NCI-H1417 (cell line): Measurements from ENCODE around the gene VCAN.
"Not testable (repeated sequence)": the region's sequence is repeated elsewhere in the genome, so short reads cannot be mapped to it uniquely, and the experiment has no call there.

Experiments used
- DNase-seq, 3 experiments: peaks; one replicate each; lab custom pipeline; 2025; lab: John Stamatoyannopoulos, UW

VCAN gene

GRCh38 chr5:83471405-83472212 is at the start of gene VCAN:
Gene VCAN (plus strand): TSS chr5:83471744. CDS start chr5:83483519, 11,775 bp downstream.
- DNase-seq, result peak in 2 of 3 experiments; percentile 62 to 77

DNA sequence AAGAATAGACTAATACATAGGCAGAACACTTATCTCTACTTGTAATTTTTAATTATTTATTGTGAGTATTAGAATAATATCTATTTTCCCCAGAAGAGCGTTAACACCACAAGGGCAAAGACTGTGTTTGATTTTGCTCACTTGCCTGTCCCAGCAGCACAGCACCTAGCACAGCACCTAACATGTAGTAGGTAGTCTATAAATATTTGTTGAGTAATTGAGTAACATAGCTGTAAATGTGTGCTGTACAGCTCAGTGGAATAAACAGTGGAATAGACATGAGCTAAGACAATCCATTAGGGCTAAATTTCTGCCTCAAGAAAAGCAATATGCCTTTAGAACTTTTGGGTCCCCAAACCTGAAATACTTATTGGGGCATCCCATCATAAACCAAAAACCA is 49.3 kb upstream of the VCAN start:
- no peak for DNase-seq

DNA sequence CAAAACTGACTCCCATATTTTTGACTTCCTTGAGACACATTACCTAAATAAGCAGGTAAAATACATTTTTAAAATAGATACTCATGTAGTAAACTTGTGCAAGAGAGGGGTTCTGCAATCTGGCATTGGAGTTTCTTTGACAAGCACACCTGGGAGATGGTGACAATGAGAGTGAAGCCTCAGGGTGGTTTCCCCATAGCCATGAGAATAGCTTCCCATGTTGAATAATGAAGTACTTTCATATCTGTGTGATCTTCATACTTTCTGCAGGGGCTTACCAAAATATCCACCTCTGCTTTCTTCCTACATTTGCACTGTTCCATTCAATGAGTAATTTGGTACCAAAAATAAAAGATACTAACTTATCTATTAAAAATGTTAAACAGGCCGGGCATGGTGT is 44.7 kb upstream of the VCAN start:
- no peak for DNase-seq

DNA sequence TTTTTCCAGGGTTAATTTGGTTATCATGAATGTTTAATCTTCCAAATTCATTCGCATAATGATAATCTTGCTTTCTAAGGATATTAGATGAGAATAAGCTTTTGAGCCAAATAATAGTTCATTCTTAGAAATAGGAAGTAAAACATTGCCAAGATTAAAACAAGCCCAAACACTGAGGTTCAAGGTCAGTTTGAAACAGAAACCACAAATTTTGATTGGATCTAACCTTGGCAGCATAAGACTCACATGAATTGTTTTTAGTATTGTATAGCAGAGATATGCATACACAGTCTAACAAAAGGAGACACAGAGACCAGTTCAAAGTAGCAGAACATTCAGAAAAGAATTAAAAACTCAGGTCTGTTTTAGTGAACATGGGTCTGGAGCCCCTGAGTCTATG is 43.4 kb upstream of the VCAN start:
- no peak for DNase-seq

- DNase-seq, result no peak
These were observed 42.7 kb upstream of the VCAN start for GRCh38 chr5:83428890-83429289.

DNA sequence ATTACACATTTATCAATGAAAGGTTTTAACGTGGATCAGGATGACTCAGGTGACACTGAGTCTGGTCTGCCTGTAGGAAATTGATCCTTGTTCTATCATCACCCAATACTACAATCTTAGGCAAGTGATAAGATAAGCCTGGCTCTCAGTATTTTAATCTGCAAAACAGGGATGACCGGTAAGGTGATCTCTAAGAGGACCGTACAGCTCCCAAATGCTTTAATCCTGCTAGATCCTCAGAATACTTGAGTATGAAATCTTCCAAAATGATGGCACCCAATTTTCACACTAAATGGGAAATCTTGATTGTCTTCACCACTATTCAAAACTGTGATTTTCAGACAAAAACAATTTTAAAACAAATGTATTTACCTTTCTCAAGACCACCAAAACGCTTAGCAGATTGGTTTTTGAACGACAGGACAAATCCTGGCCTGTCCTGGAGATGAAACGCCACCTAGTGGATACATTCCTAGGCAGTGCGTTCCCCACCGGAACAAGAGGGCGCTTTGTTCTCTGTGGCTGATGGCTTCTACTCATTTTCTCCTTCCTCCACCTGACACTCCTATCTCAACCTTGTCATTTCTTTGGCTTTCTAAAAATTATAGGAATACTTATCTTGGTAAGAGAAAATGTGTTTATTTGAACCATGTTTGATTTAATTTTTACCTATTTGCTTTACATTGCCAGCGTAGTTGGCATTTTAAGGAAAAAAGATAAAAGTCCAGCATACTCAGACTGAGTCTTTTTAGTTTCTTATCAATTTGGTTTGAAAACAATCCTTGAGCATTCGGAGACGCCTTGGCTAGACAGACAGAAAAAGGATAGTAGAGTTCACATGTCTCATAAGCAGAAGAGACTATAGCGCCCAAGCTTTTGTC is 41.2 kb upstream of the VCAN start:
- DNase-seq, result peak in 2 of 3 experiments; percentile 42 to 53

DNA sequence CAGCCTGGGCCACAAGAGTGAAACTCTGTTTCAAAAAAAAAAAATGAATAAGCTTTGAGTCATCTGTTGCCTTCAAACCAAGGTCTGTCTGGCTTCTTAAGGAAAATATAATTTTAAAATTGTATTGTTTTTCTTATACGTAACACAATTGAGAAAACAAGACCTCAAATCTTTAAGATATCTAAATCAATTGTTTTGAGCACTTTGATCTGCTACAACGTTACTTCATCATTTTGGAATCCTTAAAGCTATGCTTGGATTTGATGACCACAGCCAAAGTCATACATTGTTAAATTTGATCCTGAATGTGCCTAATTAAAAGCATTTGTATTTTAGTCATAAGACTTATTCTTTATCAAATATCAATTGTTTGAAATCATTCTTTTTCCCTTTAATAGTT is 37.7 kb upstream of the VCAN start:
- DNase-seq, result no peak

DNA sequence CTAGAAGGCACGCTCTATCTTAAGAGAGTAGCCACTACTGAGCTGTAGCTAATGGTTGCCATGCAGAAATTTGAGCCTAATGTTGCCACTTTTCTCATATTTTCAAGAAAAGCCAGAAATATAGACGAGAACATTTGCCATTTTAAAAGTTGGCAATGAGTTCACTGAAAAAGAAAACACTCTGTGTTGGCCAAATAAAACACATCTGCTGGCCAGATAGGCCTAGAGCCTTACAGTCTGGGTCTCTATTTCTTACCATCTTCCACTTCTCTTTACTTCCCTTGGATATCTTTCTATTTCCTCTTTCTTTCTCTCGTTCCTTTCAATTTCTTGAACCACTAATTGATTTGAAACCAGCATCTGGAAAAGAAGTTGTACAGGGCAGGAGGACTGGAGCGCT is 36.6 kb upstream of the VCAN start:
- no peak for DNase-seq

DNA sequence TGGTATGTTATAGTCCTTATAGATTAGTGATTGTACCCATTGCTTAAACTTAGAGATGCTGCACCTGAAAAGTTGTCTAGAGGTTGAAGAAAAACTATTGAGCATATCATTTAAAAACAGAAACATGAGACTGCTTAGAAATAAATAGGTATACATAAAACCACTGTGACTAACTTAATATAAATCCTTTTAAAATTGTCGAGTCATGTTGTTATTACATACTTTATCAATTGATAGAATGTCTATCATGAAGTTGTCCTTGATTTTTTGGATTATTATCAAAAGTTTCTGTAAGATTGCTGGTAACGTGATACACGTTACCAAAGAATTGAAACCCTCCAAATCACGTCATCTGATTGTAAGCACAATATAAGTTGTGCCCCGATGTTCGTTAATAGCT is 35.3 kb upstream of the VCAN start:
- no peak for DNase-seq

- DNase-seq, result not testable (repeated sequence)
These were observed 33.8 kb upstream of the VCAN start for GRCh38 chr5:83437697-83438096.

DNA sequence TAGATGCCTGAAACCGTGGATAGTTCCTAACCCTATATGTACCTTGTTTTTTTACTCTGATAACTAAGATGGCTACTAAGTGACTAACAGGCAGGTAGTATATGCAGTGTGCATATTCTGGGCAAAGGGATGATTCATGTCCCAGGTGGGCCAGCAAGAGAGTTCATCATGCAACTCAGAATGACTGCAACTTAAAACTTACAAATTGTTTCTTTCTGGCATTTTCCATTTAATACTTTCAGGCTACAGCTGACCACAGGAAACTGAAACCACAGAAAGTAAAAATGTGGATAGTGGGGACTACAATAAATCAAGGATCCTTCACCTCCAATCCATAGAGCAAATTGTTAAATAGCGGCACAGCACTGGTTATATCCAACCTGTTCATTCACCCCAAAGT is 30.7 kb upstream of the VCAN start:
- DNase-seq, result no peak

GRCh38 chr5:83441747-83442146 is 29.8 kb upstream of the VCAN start:
- DNase-seq, result no peak

DNA sequence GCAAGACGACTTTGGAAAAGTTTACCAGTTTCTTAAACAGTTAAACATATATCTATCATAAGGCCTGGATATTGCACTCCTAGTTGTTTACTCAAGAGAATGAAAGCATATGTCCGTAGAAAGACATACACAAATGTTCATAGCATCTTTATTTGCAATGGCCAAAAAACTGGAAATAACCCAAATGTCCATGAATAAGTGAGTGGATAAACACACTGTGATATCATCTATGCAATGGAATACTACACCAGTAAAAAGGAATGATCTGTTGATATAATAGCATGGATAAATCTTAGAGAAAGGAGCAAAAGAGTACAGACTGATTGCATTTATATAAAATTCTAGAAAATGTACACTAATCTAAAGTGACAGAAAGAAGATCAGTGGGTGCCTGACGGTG is 28.0 kb upstream of the VCAN start:
- DNase-seq, result no peak

DNA sequence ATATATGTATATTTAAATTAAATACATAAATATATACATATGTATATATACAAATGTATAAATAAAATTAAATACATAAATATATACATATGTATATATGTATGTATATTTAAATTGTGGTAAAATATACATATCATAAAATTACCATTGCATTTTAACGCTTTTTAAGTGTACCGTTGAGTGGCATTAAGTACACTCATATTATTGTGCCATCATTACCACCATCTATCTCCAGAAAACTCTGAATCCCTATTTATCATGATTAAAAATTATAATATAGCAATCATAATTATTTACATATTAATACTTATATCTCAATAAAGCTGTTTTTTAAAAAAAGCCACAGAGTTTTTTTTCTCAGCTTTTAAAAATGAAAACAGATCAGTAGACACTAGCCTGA is 27.1 kb upstream of the VCAN start:
- no peak for DNase-seq

GRCh38 chr5:83446253-83446947 is 25.1 kb upstream of the VCAN start:
- DNase-seq, result no peak

GRCh38 chr5:83447533-83447932 is 24.0 kb upstream of the VCAN start:
- no peak for DNase-seq

- DNase-seq, result no peak
These were observed 21.2 kb upstream of the VCAN start for GRCh38 chr5:83450183-83450966.

DNA sequence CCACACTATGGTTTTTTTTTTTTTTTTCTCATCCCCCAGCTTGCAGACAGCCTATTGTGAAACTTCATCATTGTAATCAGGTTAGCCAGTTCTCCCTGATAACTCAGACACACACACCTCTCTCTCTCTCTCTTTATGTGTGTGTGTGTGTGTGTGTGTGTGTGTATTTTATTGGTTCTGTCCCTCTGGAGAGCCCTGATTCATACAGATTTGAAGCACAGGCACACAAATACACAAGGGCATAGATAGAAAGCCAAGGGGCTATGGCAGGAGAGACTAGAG is 20.6 kb upstream of the VCAN start:
- DNase-seq, result no peak

DNA sequence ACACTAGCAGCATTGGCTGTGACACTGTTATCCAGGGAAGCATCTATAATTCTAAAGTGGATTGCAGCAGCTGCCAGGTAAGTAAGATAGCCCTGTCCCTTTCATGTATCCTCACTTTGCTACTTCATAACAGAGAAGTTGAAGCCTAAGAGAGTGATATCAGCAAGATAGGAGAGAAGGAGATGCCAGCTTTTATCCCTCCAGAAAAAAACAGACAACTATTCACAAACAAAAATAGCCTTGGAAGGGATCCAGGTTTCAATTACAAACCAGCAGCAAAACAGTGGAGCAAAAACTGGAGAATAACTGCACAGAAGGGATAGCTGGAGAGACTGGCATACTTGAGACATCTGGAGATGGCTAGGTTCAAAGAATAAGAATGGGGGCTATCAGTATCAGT is 19.6 kb upstream of the VCAN start:
- DNase-seq, result no peak

GRCh38 chr5:83453937-83454336 is 17.6 kb upstream of the VCAN start:
- DNase-seq, result no peak

DNA sequence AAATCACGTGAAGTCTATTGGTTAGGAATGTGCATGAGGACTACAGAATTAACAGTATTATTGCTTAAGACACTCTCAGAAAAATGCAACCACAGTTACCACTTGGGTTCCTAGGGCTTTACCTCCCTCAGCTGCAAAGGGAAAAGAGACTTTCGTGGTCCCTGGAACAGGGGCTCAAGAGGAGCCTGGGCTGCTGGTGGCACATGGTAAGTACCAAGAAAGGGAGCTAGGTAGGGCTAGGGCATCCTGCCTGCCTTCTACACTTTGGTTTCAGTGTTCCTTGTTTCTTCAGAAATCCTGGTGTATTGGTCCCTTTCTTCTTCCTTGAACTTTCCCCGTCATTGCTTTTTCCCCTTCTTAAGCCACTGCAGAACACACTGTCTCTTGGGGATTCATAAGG is 7.3 kb upstream of the VCAN start:
- DNase-seq, result no peak
